SK-N-SH treated with all-trans-retinoic acid at 6 μM for 48 hours (cell line): ENCODE measurements around the gene ZC2HC1C.

ENCODE experiments used
- ATAC-seq: fragments of 200-7000 bp; cut with Tn5 transposase; 3 replicates; pipeline ENCODE4 v1.9.1; 2020; ENCODE audit warnings: mild to moderate bottlenecking, moderate library complexity
- ARNTL ChIP-seq: fragments of 450-650 bp; formaldehyde crosslinking; IDR thresholded peaks from 2 replicates; pipeline ENCODE4 v1.5.0; 2020; ENCODE audit warnings: low read depth, mild to moderate bottlenecking, moderate library complexity, borderline replicate concordance
- BACH2 ChIP-seq: fragments of 250-450 bp; sonication (Bioruptor Pico); IDR thresholded peaks from 2 replicates; pipeline ENCODE4 v1.9.0; 2021; ENCODE audit warnings: mild to moderate bottlenecking, borderline replicate concordance
- CSDC2 ChIP-seq: fragments of 250-450 bp; sonication (Bioruptor Pico); IDR thresholded peaks from 2 replicates; pipeline ENCODE4 v1.5.0; 2020; ENCODE audit warnings: mild to moderate bottlenecking, moderate library complexity
- ISL1 ChIP-seq: fragments of 250-450 bp; sonication (Bioruptor Pico); IDR thresholded peaks from 2 replicates; pipeline ENCODE4 v2.1.2; 2022; ENCODE audit warnings: mild to moderate bottlenecking, moderate library complexity
- OSR1 ChIP-seq: fragments of 250-450 bp; sonication (Bioruptor Pico); IDR thresholded peaks from 2 replicates; pipeline ENCODE4 v1.8.0; 2022; ENCODE audit warnings: moderate library complexity, mild to moderate bottlenecking, inconsistent platforms
- PPARA ChIP-seq: fragments of 250-450 bp; sonication (Bioruptor Pico); IDR thresholded peaks from 2 replicates; pipeline ENCODE4 v1.5.0; 2020; ENCODE audit warnings: mild to moderate bottlenecking, borderline replicate concordance
- RARB ChIP-seq: fragments of 250-450 bp; sonication (Bioruptor Pico); IDR thresholded peaks from 2 replicates; pipeline ENCODE4 v1.8.0; 2021; ENCODE audit warnings: mild to moderate bottlenecking, moderate library complexity
- TCF4 ChIP-seq: fragments of 250-450 bp; sonication (Bioruptor Pico); IDR thresholded peaks from 2 replicates; pipeline ENCODE4 v1.8.0; 2021; ENCODE audit warnings: mild to moderate bottlenecking, moderate library complexity, borderline replicate concordance
- TOX ChIP-seq: fragments of 250-450 bp; sonication (Bioruptor Pico); IDR thresholded peaks from 2 replicates; pipeline ENCODE4 v1.8.0; 2021; ENCODE audit warnings: mild to moderate bottlenecking, moderate library complexity, borderline replicate concordance
- ZFP3 ChIP-seq: fragments of 250-450 bp; sonication (Bioruptor Pico); IDR thresholded peaks from 2 replicates; pipeline ENCODE4 v1.5.0; 2020; ENCODE audit warnings: mild to moderate bottlenecking, moderate library complexity
- ZFP30 ChIP-seq: fragments of 450-650 bp; formaldehyde crosslinking; IDR thresholded peaks from 2 replicates; pipeline ENCODE4 v1.5.0; 2022; ENCODE audit warnings: mild to moderate bottlenecking, moderate library complexity
- ZNF565 ChIP-seq: fragments of 450-650 bp; formaldehyde crosslinking; conservative IDR thresholded peaks from 2 replicates; pipeline ENCODE4 v1.5.0; 2020; ENCODE audit warnings: low read depth, mild to moderate bottlenecking, moderate library complexity
- ZNF70 ChIP-seq: fragments of 450-650 bp; formaldehyde crosslinking; IDR thresholded peaks from 2 replicates; pipeline ENCODE4 v1.5.0; 2020; ENCODE audit warnings: mild to moderate bottlenecking, moderate library complexity
- ZNF8 ChIP-seq: fragments of 450-650 bp; formaldehyde crosslinking; IDR thresholded peaks from 2 replicates; pipeline ENCODE4 v1.5.0; 2020; ENCODE audit warnings: mild to moderate bottlenecking, moderate library complexity
- TF ChIP-seq, protein P1 (sequence below): fragments of 250-450 bp; sonication (Bioruptor Pico); IDR thresholded peaks from 2 replicates; pipeline ENCODE4 v1.5.0; 2020; ENCODE audit warnings: mild to moderate bottlenecking, moderate library complexity
- TF ChIP-seq, protein P2 (sequence below): fragments of 250-450 bp; sonication (Bioruptor Pico); IDR thresholded peaks from 2 replicates; pipeline ENCODE4 v1.5.1; 2020; ENCODE audit warnings: low read depth, mild to moderate bottlenecking, moderate library complexity
- TF ChIP-seq, protein P3 (sequence below): fragments of 250-450 bp; sonication (Bioruptor Pico); IDR thresholded peaks from 2 replicates; pipeline ENCODE4 v1.5.1; 2021; ENCODE audit warnings: mild to moderate bottlenecking, moderate library complexity
- TF ChIP-seq, protein P4 (sequence below): fragments of 250-450 bp; sonication (Bioruptor Pico); IDR thresholded peaks from 2 replicates; pipeline ENCODE4 v1.8.0; 2021; ENCODE audit warnings: low read depth, mild to moderate bottlenecking, moderate library complexity, borderline replicate concordance
- TF ChIP-seq, protein P5 (sequence below): fragments of 250-450 bp; sonication (Bioruptor Pico); IDR thresholded peaks from 2 replicates; pipeline ENCODE4 v1.8.0; 2020; ENCODE audit warnings: mild to moderate bottlenecking, moderate library complexity, borderline replicate concordance

The ZC2HC1C gene

DNA sequence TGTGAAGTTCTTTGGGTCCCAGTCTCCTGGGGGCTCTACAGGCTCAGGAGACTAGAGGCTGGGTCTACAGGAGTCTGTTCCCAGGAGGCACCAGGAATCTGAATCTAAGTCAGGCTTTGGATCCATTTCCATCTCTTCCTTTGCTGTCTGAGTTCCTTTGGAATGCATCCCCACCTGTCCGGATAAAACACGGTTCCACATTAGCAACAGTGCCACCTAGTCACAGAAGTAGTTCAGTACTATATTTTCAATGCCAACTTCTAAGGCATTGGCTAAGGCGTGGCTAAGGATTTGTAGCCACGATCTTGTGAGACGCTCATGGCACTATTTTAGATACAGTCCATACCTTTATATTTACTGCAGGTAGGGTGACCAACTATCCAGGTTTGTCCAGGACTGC lies 15.1 kb downstream of the ZC2HC1C start:
- ATAC-seq, result peak; percentile 39; the same call in 1 of the 3 replicates
- TF ChIP-seq BACH2 (no peak), ARNTL (CRISPR knock-in tag) (no peak), ISL1 (no peak), ZNF565 (no peak), TCF4 (CRISPR knock-in tag) (no peak), RARB (CRISPR knock-in tag) (no peak), CSDC2 (CRISPR knock-in tag) (no peak), ZFP3 (CRISPR knock-in tag) (no peak)
- TF ChIP-seq, protein P1, sequence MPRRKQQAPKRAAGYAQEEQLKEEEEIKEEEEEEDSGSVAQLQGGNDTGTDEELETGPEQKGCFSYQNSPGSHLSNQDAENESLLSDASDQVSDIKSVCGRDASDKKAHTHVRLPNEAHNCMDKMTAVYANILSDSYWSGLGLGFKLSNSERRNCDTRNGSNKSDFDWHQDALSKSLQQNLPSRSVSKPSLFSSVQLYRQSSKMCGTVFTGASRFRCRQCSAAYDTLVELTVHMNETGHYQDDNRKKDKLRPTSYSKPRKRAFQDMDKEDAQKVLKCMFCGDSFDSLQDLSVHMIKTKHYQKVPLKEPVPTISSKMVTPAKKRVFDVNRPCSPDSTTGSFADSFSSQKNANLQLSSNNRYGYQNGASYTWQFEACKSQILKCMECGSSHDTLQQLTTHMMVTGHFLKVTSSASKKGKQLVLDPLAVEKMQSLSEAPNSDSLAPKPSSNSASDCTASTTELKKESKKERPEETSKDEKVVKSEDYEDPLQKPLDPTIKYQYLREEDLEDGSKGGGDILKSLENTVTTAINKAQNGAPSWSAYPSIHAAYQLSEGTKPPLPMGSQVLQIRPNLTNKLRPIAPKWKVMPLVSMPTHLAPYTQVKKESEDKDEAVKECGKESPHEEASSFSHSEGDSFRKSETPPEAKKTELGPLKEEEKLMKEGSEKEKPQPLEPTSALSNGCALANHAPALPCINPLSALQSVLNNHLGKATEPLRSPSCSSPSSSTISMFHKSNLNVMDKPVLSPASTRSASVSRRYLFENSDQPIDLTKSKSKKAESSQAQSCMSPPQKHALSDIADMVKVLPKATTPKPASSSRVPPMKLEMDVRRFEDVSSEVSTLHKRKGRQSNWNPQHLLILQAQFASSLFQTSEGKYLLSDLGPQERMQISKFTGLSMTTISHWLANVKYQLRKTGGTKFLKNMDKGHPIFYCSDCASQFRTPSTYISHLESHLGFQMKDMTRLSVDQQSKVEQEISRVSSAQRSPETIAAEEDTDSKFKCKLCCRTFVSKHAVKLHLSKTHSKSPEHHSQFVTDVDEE (CRISPR knock-in tag), result no peak
- TF ChIP-seq, protein P2, sequence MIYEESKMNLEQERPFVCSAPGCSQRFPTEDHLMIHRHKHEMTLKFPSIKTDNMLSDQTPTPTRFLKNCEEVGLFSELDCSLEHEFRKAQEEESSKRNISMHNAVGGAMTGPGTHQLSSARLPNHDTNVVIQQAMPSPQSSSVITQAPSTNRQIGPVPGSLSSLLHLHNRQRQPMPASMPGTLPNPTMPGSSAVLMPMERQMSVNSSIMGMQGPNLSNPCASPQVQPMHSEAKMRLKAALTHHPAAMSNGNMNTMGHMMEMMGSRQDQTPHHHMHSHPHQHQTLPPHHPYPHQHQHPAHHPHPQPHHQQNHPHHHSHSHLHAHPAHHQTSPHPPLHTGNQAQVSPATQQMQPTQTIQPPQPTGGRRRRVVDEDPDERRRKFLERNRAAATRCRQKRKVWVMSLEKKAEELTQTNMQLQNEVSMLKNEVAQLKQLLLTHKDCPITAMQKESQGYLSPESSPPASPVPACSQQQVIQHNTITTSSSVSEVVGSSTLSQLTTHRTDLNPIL (CRISPR knock-in tag), result no peak
- TF ChIP-seq, protein P3, sequence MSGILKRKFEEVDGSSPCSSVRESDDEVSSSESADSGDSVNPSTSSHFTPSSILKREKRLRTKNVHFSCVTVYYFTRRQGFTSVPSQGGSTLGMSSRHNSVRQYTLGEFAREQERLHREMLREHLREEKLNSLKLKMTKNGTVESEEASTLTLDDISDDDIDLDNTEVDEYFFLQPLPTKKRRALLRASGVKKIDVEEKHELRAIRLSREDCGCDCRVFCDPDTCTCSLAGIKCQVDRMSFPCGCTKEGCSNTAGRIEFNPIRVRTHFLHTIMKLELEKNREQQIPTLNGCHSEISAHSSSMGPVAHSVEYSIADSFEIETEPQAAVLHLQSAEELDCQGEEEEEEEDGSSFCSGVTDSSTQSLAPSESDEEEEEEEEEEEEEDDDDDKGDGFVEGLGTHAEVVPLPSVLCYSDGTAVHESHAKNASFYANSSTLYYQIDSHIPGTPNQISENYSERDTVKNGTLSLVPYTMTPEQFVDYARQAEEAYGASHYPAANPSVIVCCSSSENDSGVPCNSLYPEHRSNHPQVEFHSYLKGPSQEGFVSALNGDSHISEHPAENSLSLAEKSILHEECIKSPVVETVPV (CRISPR knock-in tag), result no peak

DNA sequence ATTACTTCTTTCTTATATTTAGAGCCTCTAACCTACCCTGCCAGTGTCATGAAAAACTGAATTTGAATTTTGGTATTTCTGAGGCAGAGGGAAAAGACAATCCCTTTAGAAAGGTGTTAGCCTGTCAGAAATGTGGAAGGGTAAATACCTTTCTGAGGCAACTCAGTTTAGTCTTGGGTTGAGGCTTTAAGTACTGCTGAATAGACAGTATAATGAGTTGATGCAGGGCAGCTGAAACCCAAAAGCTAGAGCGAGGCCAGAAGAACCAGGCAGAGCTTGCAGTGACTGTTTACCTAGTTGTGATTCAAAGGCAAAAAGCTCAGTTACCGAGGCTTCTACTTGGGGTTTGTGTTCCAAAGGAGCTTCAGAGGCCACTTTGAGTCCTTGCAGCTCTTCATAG lies 18.7 kb downstream of the ZC2HC1C start:
- no peak for TF ChIP-seq ZFP30
- TF ChIP-seq ZNF70, result no peak
- TF ChIP-seq ZNF565, result no peak
- no peak for TF ChIP-seq ZNF8 (CRISPR knock-in tag)
- no peak for TF ChIP-seq PPARA (CRISPR knock-in tag)
- TF ChIP-seq, protein P1 (CRISPR knock-in tag), result no peak
- no peak; the same call in 1 of the 3 replicates for ATAC-seq

DNA sequence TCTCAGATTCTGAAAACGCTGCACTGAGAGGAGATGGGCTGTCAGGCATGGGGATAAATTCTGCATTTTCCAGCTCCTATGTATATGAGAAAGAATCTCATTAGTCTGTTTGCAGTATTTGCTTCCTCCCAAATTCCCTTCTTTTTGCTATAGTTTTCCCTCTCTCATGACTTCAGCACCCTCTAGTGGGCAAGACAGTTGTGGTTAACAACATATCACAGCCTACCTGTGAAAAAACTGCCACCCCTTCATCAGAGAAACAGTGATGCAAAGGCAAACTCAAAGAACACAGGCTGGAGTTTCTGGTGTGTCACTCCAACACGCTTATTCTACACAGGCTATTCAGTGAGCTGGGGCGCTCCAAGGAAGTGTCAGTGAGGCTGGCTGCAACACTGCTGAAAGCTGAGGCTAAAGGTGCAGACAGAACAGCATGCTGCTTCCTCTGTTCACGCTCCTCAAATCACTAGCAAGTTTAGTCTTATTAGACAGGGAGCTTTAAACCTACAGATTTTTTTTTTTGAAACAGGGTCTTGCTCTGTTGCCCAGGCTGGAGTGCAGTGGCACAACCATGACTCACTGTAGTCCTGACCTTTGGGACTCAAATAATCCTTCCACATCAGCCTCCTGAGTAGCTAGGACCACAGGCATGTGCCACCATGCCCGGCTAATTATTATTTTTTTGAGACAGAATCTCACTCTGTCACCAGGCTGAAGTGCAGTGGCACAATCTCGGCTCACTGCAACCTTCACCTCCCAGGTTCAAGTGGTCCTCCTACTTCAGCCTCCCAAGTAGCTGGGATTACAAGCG lies 19.3 kb downstream of the ZC2HC1C start:
- ATAC-seq, result peak; percentile 91
- TF ChIP-seq ZNF8 (CRISPR knock-in tag) (no peak), ISL1 (no peak), TOX (CRISPR knock-in tag) (no peak), ZFP3 (CRISPR knock-in tag) (no peak), ARNTL (CRISPR knock-in tag) (no peak), ZNF70 (no peak), OSR1 (CRISPR knock-in tag) (no peak), RARB (CRISPR knock-in tag) (no peak), CSDC2 (CRISPR knock-in tag) (no peak)
- TF ChIP-seq, protein P4, sequence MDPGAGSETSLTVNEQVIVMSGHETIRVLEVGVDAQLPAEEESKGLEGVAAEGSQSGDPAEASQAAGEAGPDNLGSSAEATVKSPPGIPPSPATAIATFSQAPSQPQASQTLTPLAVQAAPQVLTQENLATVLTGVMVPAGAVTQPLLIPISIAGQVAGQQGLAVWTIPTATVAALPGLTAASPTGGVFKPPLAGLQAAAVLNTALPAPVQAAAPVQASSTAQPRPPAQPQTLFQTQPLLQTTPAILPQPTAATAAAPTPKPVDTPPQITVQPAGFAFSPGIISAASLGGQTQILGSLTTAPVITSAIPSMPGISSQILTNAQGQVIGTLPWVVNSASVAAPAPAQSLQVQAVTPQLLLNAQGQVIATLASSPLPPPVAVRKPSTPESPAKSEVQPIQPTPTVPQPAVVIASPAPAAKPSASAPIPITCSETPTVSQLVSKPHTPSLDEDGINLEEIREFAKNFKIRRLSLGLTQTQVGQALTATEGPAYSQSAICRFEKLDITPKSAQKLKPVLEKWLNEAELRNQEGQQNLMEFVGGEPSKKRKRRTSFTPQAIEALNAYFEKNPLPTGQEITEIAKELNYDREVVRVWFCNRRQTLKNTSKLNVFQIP (CRISPR knock-in tag), result no peak
- TF ChIP-seq, protein P1 (CRISPR knock-in tag), result no peak
- TF ChIP-seq, protein P5, sequence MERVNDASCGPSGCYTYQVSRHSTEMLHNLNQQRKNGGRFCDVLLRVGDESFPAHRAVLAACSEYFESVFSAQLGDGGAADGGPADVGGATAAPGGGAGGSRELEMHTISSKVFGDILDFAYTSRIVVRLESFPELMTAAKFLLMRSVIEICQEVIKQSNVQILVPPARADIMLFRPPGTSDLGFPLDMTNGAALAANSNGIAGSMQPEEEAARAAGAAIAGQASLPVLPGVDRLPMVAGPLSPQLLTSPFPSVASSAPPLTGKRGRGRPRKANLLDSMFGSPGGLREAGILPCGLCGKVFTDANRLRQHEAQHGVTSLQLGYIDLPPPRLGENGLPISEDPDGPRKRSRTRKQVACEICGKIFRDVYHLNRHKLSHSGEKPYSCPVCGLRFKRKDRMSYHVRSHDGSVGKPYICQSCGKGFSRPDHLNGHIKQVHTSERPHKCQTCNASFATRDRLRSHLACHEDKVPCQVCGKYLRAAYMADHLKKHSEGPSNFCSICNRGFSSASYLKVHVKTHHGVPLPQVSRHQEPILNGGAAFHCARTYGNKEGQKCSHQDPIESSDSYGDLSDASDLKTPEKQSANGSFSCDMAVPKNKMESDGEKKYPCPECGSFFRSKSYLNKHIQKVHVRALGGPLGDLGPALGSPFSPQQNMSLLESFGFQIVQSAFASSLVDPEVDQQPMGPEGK (CRISPR knock-in tag), result no peak
- TF ChIP-seq, protein P3 (CRISPR knock-in tag), result no peak
